HepG2 (cell line): ENCODE results near the gene MRAP. TPM values are rescaled to one million over a fixed set of nuclear protein-coding genes. Genes with fewer than 3 reads are reported as not detected.
A peak's percentile ranks its signal among the peaks of the same experiment; 100 is the strongest.

Source experiments
- CENPX ChIP-seq: sonication (generic); formaldehyde crosslinking; IDR thresholded peaks from 2 replicates; pipeline ENCODE4 v1.9.0; 2021; ENCODE audit warnings: mild to moderate bottlenecking, missing genetic modification reagents, moderate library complexity
- FOXM1 ChIP-seq: sonication (generic); formaldehyde crosslinking; IDR thresholded peaks from 2 replicates; pipeline ENCODE4 v1.5.0; 2020; ENCODE audit warnings: missing genetic modification reagents
- GABPA ChIP-seq, 2 experiments: IDR thresholded peaks; 2 replicates each; pipeline ENCODE4 v1.6.1; 2011 to 2016; ENCODE audit warnings: low read depth in 2 of 2, low read length in 1 of 2, missing biosample characterization in 1 of 2, missing genetic modification characterization in 1 of 2
- JUNB ChIP-seq: sonication (generic); formaldehyde crosslinking; IDR thresholded peaks from 2 replicates; pipeline ENCODE4 v1.8.0; 2022; ENCODE audit warnings: missing genetic modification reagents, mild to moderate bottlenecking, borderline replicate concordance
- NCOA5 ChIP-seq: sonication (generic); formaldehyde crosslinking; IDR thresholded peaks from 2 replicates; pipeline ENCODE4 v1.4.0; 2020; ENCODE audit warnings: missing genetic modification reagents
- PPARG ChIP-seq: conservative IDR thresholded peaks from 2 replicates; pipeline ENCODE4 v1.6.1; 2016; ENCODE audit warnings: missing biosample characterization, missing genetic modification reagents
- RBFOX2 ChIP-seq: fragments of 200-400 bp; formaldehyde crosslinking; IDR thresholded peaks from 2 replicates; pipeline ENCODE4 v1.6.1; 2017; ENCODE audit warnings: low read depth, mild to moderate bottlenecking, low read length
- RXRB ChIP-seq: IDR thresholded peaks from 2 replicates; pipeline ENCODE4 v1.6.1; 2016; ENCODE audit warnings: borderline replicate concordance, missing genetic modification reagents, missing compliant biosample characterization
- ZNF451 ChIP-seq: sonication (generic); formaldehyde crosslinking; IDR thresholded peaks from 2 replicates; pipeline ENCODE4 v1.5.0; 2020; ENCODE audit warnings: mild to moderate bottlenecking, missing genetic modification reagents
- ZNF816 ChIP-seq: sonication (generic); formaldehyde crosslinking; IDR thresholded peaks from 2 replicates; pipeline ENCODE4 v1.8.0; 2022; ENCODE audit warnings: missing genetic modification reagents, mild to moderate bottlenecking, borderline replicate concordance
- polyA plus RNA-seq, 8 experiments: library from polyadenylated mRNA; depleted of rRNA in 3 of 8; stranded (reverse) in 7 of 8; unstranded in 1 of 8; fragments of >200 nt; fragmentation: Illumina TruSeq in 4 of 8; extraction: Trizol in 4 of 8; gene quantifications; 2 replicates each; pipeline versions ENCODE4 v1.2.1 to v1.2.3, GENCODE V29; 2011 to 2016; ENCODE audit warnings: low read depth in 4 of 8, missing spikeins in 1 of 8, mixed read lengths in 1 of 8; ENCODE audit not compliant: insufficient read depth in 1 of 8
- total RNA-seq, 5 experiments: library from RNA; depleted of rRNA; stranded (reverse); fragments of >200 nt; fragmentation: Illumina TruSeq; extraction: Trizol; gene quantifications; 2 replicates each; pipeline ENCODE4 v1.2.3, GENCODE V29; 2016; ENCODE audit warnings: low read depth in 1 of 5
- TF ChIP-seq, protein P1 (sequence below): sonication (generic); formaldehyde crosslinking; IDR thresholded peaks from 2 replicates; pipeline ENCODE4 v1.4.0; 2020; ENCODE audit warnings: missing genetic modification reagents
- TF ChIP-seq, protein P2 (sequence below): sonication (generic); formaldehyde crosslinking; IDR thresholded peaks from 2 replicates; pipeline ENCODE4 v1.4.0; 2020; ENCODE audit warnings: low read depth, mild to moderate bottlenecking, missing genetic modification reagents
- TF ChIP-seq, protein P3 (sequence below), 2 experiments: IDR thresholded peaks; 2 replicates each; pipeline ENCODE4 v1.6.1; 2011 to 2012; ENCODE audit warnings: low read length in 2 of 2, borderline replicate concordance in 1 of 2, low read depth in 1 of 2, mild to moderate bottlenecking in 1 of 2, moderate library complexity in 1 of 2
- TF ChIP-seq, protein P4 (sequence below): sonication (generic); formaldehyde crosslinking; IDR thresholded peaks from 2 replicates; pipeline ENCODE4 v1.5.0; 2020; ENCODE audit warnings: missing genetic modification reagents
- TF ChIP-seq, protein P5 (sequence below): sonication (generic); formaldehyde crosslinking; IDR thresholded peaks from 2 replicates; pipeline ENCODE4 v1.8.1; 2023; ENCODE audit warnings: mild to moderate bottlenecking, moderate library complexity, missing genetic modification reagents
- TF ChIP-seq, protein P6 (sequence below): IDR thresholded peaks from 2 replicates; pipeline ENCODE4 v1.6.1; 2012; ENCODE audit warnings: inconsistent platforms
- TF ChIP-seq, protein P7 (sequence below): conservative IDR thresholded peaks from 2 replicates; pipeline ENCODE4 v1.6.1; 2018; ENCODE audit warnings: missing genetic modification reagents

Gene MRAP
- total and polyA plus RNA-seq, 2 of the 13 experiments (the other 11 are each of a cell fraction or from before 2014, with no cell fraction given) = 0.46 to 1.2 TPM

DNA sequence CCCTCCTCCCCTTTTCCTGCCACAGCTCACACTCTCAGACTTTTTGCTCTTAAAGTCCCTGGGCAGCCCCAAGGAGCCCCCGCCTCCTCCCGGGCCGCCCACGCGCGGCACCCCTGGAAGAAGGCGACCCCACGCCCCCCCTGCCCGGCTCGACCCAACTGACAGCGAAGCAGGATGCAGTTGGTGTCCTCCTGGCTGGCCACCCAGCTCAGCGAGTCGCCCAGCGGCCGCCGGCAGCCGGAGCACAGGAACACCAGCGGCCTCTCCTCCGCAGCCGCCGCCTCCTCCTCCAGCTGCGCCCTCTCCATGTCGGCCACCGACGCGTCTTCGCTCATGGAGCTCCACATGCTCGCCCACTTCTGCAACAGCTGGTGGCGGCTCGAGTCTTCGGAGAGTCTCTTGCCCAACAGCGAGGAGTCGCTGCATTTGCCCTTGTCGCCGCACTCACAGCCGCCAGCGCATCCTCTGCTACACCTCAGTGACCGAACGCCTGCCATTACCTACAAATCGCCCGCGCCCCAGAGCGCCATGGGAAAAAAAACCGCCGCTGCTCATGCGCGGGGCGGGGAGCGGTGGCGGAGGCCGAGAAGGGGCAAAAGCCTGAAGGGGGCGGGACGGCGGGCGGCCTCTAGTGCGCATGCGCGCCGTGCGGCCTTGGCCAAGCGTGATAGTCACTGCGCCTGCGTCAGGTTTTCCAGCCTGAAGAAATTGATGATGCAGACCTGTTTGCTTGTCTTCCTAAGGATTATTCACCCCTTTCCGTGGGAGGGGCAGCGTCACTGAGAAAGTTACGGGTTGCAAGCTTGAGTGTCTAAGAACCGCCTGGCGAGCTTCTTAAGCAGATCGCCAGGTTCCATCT, 19.9 kb upstream of the MRAP start, which contains the start of gene MIS18A (continued):
- TF ChIP-seq RBFOX2 = peak; percentile 77
- TF ChIP-seq GABPA (IDR thresholded peaks at IDR 0.05; ENCODE audit: low read depth, low read length) = no peak
- no peak; the same call in 1 of the 2 replicates for TF ChIP-seq GABPA (CRISPR knock-in tag; IDR thresholded peaks at IDR 0.05; ENCODE audit: low read depth)
- TF ChIP-seq ZNF816 (CRISPR knock-in tag) = no peak
- no peak for TF ChIP-seq NCOA5 (CRISPR knock-in tag)
- TF ChIP-seq JUNB (CRISPR knock-in tag) = no peak
- TF ChIP-seq RXRB (CRISPR knock-in tag) = peak; percentile 15; the same call in 1 of the 2 replicates
- TF ChIP-seq FOXM1 (CRISPR knock-in tag) = no peak
- TF ChIP-seq, protein P1, sequence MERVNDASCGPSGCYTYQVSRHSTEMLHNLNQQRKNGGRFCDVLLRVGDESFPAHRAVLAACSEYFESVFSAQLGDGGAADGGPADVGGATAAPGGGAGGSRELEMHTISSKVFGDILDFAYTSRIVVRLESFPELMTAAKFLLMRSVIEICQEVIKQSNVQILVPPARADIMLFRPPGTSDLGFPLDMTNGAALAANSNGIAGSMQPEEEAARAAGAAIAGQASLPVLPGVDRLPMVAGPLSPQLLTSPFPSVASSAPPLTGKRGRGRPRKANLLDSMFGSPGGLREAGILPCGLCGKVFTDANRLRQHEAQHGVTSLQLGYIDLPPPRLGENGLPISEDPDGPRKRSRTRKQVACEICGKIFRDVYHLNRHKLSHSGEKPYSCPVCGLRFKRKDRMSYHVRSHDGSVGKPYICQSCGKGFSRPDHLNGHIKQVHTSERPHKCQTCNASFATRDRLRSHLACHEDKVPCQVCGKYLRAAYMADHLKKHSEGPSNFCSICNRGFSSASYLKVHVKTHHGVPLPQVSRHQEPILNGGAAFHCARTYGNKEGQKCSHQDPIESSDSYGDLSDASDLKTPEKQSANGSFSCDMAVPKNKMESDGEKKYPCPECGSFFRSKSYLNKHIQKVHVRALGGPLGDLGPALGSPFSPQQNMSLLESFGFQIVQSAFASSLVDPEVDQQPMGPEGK (CRISPR knock-in tag) = no peak
- TF ChIP-seq, protein P2, sequence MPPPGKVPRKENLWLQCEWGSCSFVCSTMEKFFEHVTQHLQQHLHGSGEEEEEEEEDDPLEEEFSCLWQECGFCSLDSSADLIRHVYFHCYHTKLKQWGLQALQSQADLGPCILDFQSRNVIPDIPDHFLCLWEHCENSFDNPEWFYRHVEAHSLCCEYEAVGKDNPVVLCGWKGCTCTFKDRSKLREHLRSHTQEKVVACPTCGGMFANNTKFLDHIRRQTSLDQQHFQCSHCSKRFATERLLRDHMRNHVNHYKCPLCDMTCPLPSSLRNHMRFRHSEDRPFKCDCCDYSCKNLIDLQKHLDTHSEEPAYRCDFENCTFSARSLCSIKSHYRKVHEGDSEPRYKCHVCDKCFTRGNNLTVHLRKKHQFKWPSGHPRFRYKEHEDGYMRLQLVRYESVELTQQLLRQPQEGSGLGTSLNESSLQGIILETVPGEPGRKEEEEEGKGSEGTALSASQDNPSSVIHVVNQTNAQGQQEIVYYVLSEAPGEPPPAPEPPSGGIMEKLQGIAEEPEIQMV (CRISPR knock-in tag) = no peak
- TF ChIP-seq, protein P3, sequence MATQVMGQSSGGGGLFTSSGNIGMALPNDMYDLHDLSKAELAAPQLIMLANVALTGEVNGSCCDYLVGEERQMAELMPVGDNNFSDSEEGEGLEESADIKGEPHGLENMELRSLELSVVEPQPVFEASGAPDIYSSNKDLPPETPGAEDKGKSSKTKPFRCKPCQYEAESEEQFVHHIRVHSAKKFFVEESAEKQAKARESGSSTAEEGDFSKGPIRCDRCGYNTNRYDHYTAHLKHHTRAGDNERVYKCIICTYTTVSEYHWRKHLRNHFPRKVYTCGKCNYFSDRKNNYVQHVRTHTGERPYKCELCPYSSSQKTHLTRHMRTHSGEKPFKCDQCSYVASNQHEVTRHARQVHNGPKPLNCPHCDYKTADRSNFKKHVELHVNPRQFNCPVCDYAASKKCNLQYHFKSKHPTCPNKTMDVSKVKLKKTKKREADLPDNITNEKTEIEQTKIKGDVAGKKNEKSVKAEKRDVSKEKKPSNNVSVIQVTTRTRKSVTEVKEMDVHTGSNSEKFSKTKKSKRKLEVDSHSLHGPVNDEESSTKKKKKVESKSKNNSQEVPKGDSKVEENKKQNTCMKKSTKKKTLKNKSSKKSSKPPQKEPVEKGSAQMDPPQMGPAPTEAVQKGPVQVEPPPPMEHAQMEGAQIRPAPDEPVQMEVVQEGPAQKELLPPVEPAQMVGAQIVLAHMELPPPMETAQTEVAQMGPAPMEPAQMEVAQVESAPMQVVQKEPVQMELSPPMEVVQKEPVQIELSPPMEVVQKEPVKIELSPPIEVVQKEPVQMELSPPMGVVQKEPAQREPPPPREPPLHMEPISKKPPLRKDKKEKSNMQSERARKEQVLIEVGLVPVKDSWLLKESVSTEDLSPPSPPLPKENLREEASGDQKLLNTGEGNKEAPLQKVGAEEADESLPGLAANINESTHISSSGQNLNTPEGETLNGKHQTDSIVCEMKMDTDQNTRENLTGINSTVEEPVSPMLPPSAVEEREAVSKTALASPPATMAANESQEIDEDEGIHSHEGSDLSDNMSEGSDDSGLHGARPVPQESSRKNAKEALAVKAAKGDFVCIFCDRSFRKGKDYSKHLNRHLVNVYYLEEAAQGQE (IDR thresholded peaks at IDR 0.05; ENCODE audit: borderline replicate concordance in 1 of 2, low read depth in 1 of 2, low read length in 2 of 2) = no peak
- TF ChIP-seq, protein P4, sequence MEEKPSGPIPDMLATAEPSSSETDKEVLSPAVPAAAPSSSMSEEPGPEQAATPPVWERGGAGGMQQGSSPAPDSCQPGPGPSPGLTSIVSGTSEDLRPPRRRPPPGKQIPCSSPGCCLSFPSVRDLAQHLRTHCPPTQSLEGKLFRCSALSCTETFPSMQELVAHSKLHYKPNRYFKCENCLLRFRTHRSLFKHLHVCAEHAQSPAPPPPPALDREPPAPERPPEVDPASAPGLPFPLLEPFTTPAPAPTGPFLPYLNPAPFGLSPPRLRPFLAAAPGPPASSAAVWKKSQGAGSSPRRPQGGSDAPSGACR (CRISPR knock-in tag) = 0 out of 2 replicates have a peak, but pooled peaks have one; percentile 14
- TF ChIP-seq PPARG (CRISPR knock-in tag) = no peak
- TF ChIP-seq, protein P5, sequence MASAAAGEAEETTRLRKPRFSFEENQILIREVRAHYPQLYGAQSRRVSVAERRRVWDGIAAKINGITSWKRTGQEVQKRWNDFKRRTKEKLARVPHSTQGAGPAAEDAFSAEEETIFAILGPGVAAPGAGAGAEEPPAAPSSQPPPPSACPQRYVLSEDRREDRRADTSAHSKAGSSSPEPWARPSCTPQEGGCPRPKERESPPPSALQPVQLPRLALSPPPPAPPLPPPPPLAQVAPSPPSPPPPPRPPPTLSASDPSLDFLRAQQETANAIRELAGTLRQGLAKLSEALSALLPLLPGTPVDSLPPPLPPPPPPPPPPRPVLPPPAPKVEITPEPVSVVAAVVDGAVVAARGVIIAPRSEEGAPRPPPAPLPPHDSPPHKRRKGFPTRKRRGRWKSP (CRISPR knock-in tag) = peak; percentile 44
- TF ChIP-seq CENPX (CRISPR knock-in tag) = no peak
- TF ChIP-seq, protein P6, sequence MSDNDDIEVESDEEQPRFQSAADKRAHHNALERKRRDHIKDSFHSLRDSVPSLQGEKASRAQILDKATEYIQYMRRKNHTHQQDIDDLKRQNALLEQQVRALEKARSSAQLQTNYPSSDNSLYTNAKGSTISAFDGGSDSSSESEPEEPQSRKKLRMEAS = peak; percentile 73
- TF ChIP-seq ZNF451 = no peak
- TF ChIP-seq, protein P7, sequence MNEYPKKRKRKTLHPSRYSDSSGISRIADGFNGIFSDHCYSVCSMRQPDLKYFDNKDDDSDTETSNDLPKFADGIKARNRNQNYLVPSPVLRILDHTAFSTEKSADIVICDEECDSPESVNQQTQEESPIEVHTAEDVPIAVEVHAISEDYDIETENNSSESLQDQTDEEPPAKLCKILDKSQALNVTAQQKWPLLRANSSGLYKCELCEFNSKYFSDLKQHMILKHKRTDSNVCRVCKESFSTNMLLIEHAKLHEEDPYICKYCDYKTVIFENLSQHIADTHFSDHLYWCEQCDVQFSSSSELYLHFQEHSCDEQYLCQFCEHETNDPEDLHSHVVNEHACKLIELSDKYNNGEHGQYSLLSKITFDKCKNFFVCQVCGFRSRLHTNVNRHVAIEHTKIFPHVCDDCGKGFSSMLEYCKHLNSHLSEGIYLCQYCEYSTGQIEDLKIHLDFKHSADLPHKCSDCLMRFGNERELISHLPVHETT (CRISPR knock-in tag) = no peak
